GM18867 (cell line): ENCODE data around the gene RHOC.

Experiments
- ATAC-seq: cut with Tn5 transposase; IDR thresholded peaks from one replicate; pipeline ENCODE4 v1.9.1; 2021; ENCODE audit warnings: mild to moderate bottlenecking, moderate library complexity; ENCODE audit not compliant: unreplicated experiment

The RHOC gene

GRCh38 chr1:112686835-112687234, 20.1 kb downstream of the RHOC start:
- no peak for ATAC-seq

- no peak for ATAC-seq
Measured at GRCh38 chr1:112686417-112686816, 20.5 kb downstream of the RHOC start.

- ATAC-seq = no peak
Measured at GRCh38 chr1:112685913-112686312, 21.0 kb downstream of the RHOC start.

- no peak for ATAC-seq
Measured at GRCh38 chr1:112678605-112679004, 28.3 kb downstream of the RHOC start.

- ATAC-seq = no peak
Measured at GRCh38 chr1:112677501-112677900, 29.4 kb downstream of the RHOC start.

- ATAC-seq = no peak
Measured at GRCh38 chr1:112676543-112676942, 30.4 kb downstream of the RHOC start.

- no peak for ATAC-seq
Measured at GRCh38 chr1:112675728-112676381, 31.1 kb downstream of the RHOC start.

- peak; percentile 37 for ATAC-seq
Measured at GRCh38 chr1:112674986-112675727, 31.8 kb downstream of the RHOC start.

GRCh38 chr1:112674440-112674985, 32.4 kb downstream of the RHOC start, which contains the start of gene MOV10:
Gene MOV10, plus strand, starts transcription at chr1:112674659. Its CDS starts 254 bp downstream, at chr1:112674913.
- ATAC-seq = peak; percentile 60

GRCh38 chr1:112673592-112674439, 33.1 kb downstream of the RHOC start:
- ATAC-seq = peak; percentile 19

- no peak for ATAC-seq
Measured at GRCh38 chr1:112672842-112673241, 34.1 kb downstream of the RHOC start.

- no peak for ATAC-seq
Measured at GRCh38 chr1:112672009-112672408, 34.9 kb downstream of the RHOC start.

- no peak for ATAC-seq
Measured at GRCh38 chr1:112666946-112667345, 40.0 kb downstream of the RHOC start.

GRCh38 chr1:112665857-112666256, 41.1 kb downstream of the RHOC start:
- no peak for ATAC-seq

GRCh38 chr1:112651205-112651604, 55.7 kb downstream of the RHOC start:
- ATAC-seq = no peak
